HCT116 (cell line): ENCODE results near the gene KCNIP3. TPM values are rescaled to one million over a fixed set of nuclear protein-coding genes. Genes with fewer than 3 reads are reported as not detected.

ENCODE experiments used
- ATAC-seq: fragments of 200-7000 bp; cut with Tn5 transposase; 2 replicates; pipeline ENCODE4 v1.9.1; 2020; ENCODE audit warnings: mild to moderate bottlenecking, moderate library complexity
- BruUV-seq: library from RNA; stranded (reverse); fragments of 400-500 nt; replicated peaks from 2 replicates; lab custom pipeline; 2021; lab: Mats Ljungman, UMichigan
- CTCF ChIA-PET: fragments of 300-600 bp; sonication (Branson Sonifier 250); formaldehyde crosslinking; loops from one replicate; lab custom pipeline; 2021; ENCODE audit warnings: antibody characterized with exemption; lab: Charles Lee
- POLR2A ChIA-PET: fragments of 300-600, 350-600 bp; sonication (Branson Sonifier 250); formaldehyde crosslinking; loops from one replicate; lab custom pipeline; 2021; ENCODE audit warnings: antibody characterized with exemption; lab: Charles Lee
- RAD21 ChIA-PET, 2 experiments: fragments of 300-600 bp; sonication (Branson Sonifier 250); formaldehyde crosslinking; loops; one replicate each; lab custom pipeline; 2023; ENCODE audit warnings: low total read pairs in 2 of 2; ENCODE audit not compliant: uncharacterized antibody in 2 of 2, unreplicated experiment in 2 of 2, low non-redundant PET in 1 of 2; lab: Charles Lee
- DNase-seq: peaks from one replicate; pipeline ENCODE4 v3.0.0-alpha.2; 2010; ENCODE audit warnings: low read depth, low spot score
- H2AFZ ChIP-seq: fragments of 200-600 bp; shearing (Covaris generic), sonication (generic); 2 replicates; pipeline ENCODE4 v1.6.1; 2017; ENCODE audit warnings: low read depth, mixed run types, mixed read lengths, antibody characterized with exemption, low read length; ENCODE audit not compliant: poor library complexity, severe bottlenecking
- H3K27ac ChIP-seq: 2 replicates; pipeline ENCODE4 v1.5.1; 2012; ENCODE audit warnings: low read depth, low read length
- H3K27me3 ChIP-seq: fragments of 200-600 bp; sonication (generic); 2 replicates; pipeline ENCODE4 v1.6.1; 2016; ENCODE audit warnings: mixed run types, low read length, mixed read lengths; ENCODE audit not compliant: insufficient read depth
- H3K36me3 ChIP-seq, 2 experiments: fragments of 200-500 bp in 1 of 2; fragments of 200-600 bp in 1 of 2; sonication (Bioruptor generic) in 1 of 2; sonication (generic) in 1 of 2; 2 replicates each; pipeline versions ENCODE4 v1.5.1 to v1.6.1; 2014 to 2016; ENCODE audit warnings: low read length in 2 of 2, inconsistent platforms in 1 of 2, mixed read lengths in 1 of 2, mixed run types in 1 of 2; ENCODE audit not compliant: insufficient read depth in 2 of 2, control insufficient read depth in 1 of 2
- H3K4me1 ChIP-seq, 2 experiments: fragments of 200-600 bp in 1 of 2; sonication (generic) in 1 of 2; 2 replicates each; pipeline versions ENCODE4 v1.5.1 to v1.6.1; 2012 to 2017; ENCODE audit warnings: low read length in 2 of 2, inconsistent platforms in 1 of 2, mild to moderate bottlenecking in 1 of 2, mixed read lengths in 1 of 2, mixed run types in 1 of 2, moderate library complexity in 1 of 2; ENCODE audit not compliant: insufficient read depth in 2 of 2, control insufficient read depth in 1 of 2
- H3K4me2 ChIP-seq: fragments of 200-600 bp; sonication (generic); 2 replicates; pipeline ENCODE4 v1.6.1; 2017; ENCODE audit warnings: mixed run types, low read length, mixed read lengths
- H3K4me3 ChIP-seq, 2 experiments: fragments of 200-600 bp in 1 of 2; sonication (generic) in 1 of 2; replicated peaks in 1 of 2; 2 replicates each; pipeline ENCODE4 v1.5.1; 2011 to 2016; ENCODE audit warnings: low read length in 2 of 2, control low read depth in 1 of 2, low read depth in 1 of 2, mild to moderate bottlenecking in 1 of 2, mixed read lengths in 1 of 2, mixed run types in 1 of 2
- H3K79me2 ChIP-seq: fragments of 200-600 bp; sonication (generic); 2 replicates; pipeline ENCODE4 v1.6.1; 2017; ENCODE audit warnings: mild to moderate bottlenecking, mixed run types, low read length, moderate library complexity, mixed read lengths; ENCODE audit not compliant: insufficient read depth
- H3K9ac ChIP-seq: fragments of 200-600 bp; sonication (generic); 2 replicates; pipeline ENCODE4 v1.6.1; 2016; ENCODE audit warnings: low read length, mixed read lengths
- H3K9me2 ChIP-seq: fragments of 200-600 bp; sonication (generic), shearing (Covaris generic); 2 replicates; pipeline ENCODE4 v1.6.1; 2017; ENCODE audit warnings: mixed run types, mild to moderate bottlenecking, moderate library complexity; ENCODE audit not compliant: insufficient read depth
- H3K9me3 ChIP-seq, 2 experiments: fragments of 200-500 bp in 1 of 2; fragments of 200-600 bp in 1 of 2; sonication (Bioruptor generic) in 1 of 2; sonication (generic) in 1 of 2; 2 replicates each; pipeline ENCODE4 v1.6.1; 2014 to 2017; ENCODE audit warnings: low read length in 2 of 2, mixed read lengths in 2 of 2, inconsistent platforms in 1 of 2, low read depth in 1 of 2, mild to moderate bottlenecking in 1 of 2, mixed run types in 1 of 2, moderate library complexity in 1 of 2; ENCODE audit not compliant: control insufficient read depth in 1 of 2, insufficient read depth in 1 of 2
- H4K20me1 ChIP-seq: fragments of 200-600 bp; sonication (generic), shearing (Covaris generic); 2 replicates; pipeline ENCODE4 v1.6.1; 2017; ENCODE audit warnings: mixed run types, mild to moderate bottlenecking, moderate library complexity; ENCODE audit not compliant: insufficient read depth
- ATF3 ChIP-seq: IDR thresholded peaks from 2 replicates; pipeline ENCODE4 v1.6.1; 2012
- CBX3 ChIP-seq: IDR thresholded peaks from 2 replicates; pipeline ENCODE4 v1.6.1; 2012; ENCODE audit warnings: low read depth
- CEBPB ChIP-seq: IDR thresholded peaks from 2 replicates; pipeline ENCODE4 v1.6.1; 2012; ENCODE audit warnings: low read depth
- ELF1 ChIP-seq: IDR thresholded peaks from 2 replicates; pipeline ENCODE4 v1.6.1; 2012; ENCODE audit warnings: low read depth, borderline replicate concordance
- EZH2 ChIP-seq: fragments of 200-600 bp; sonication (generic); IDR thresholded peaks from 2 replicates; pipeline ENCODE4 v1.6.1; 2017; ENCODE audit warnings: antibody characterized with exemption, mixed run types
- POLR2A ChIP-seq: IDR thresholded peaks from 2 replicates; pipeline ENCODE4 v1.7.0; 2011; ENCODE audit warnings: borderline replicate concordance; ENCODE audit not compliant: insufficient read depth, insufficient read length; ENCODE audit errors: extremely low read depth
- REST ChIP-seq: IDR thresholded peaks from 2 replicates; pipeline ENCODE4 v1.6.1; 2012; ENCODE audit warnings: low read depth
- TCF7L2 ChIP-seq: IDR thresholded peaks from 2 replicates; pipeline ENCODE4 v1.7.0; 2011; ENCODE audit warnings: borderline replicate concordance, inconsistent platforms; ENCODE audit not compliant: insufficient read depth, insufficient read length; ENCODE audit errors: extremely low read depth
- ZBTB33 ChIP-seq: IDR thresholded peaks from 2 replicates; pipeline ENCODE4 v1.6.1; 2011; ENCODE audit warnings: mild to moderate bottlenecking, low read length, moderate library complexity; ENCODE audit not compliant: insufficient replicate concordance; ENCODE audit errors: extremely low read depth
- ZFX ChIP-seq: fragments of 450-650 bp; IDR thresholded peaks from 2 replicates; pipeline ENCODE4 v1.6.1; 2017
- intact Hi-C: fragments of 100-400 bp; cut with micrococcal nuclease; formaldehyde crosslinking; loops from 2 replicates; pipeline ENCODE4 v1.10.0; 2022
- total RNA-seq: library from RNA; stranded (reverse); gene quantifications from one replicate; pipeline ENCODE4 v1.2.1, GENCODE V29; 2021; ENCODE audit not compliant: unreplicated experiment

The KCNIP3 gene
- total RNA-seq, 1 experiment from 2014 or later, result 3.1 TPM

- Histone ChIP-seq H3K4me3 (no peak overlapping the region), H3K4me1 (peaks cover 0 to 3% of the 10 kb centered on the region in 2 experiments; a peak in 2 of 4 replicates), H3K27me3 (no peaks in the 10 kb centered on the region), H2AFZ (no peak overlapping the region), H3K79me2 (no peaks in the 10 kb centered on the region), H3K36me3 (no peaks in the 10 kb centered on the region), H3K27ac (no peak overlapping the region), H3K9me2 (no peaks in the 10 kb centered on the region), H3K9ac (no peak overlapping the region), H4K20me1 (no peaks in the 10 kb centered on the region), H3K9me3 (no peaks in the 10 kb centered on the region), H3K4me2 (no peak overlapping the region)
- ChIA-PET RAD21 (no interaction called here), CTCF (no interaction called here), POLR2A (no interaction called here)
- no peak for ATAC-seq
- intact Hi-C loops, result no loop called here
- TF ChIP-seq ATF3 (no peak), ZFX (no peak), POLR2A (no peak), ZBTB33 (no peak), EZH2 (no peak), TCF7L2 (no peak), CBX3 (no peak), CEBPB (no peak), REST (no peak), ELF1 (no peak)
- DNase-seq, result no peak
- no TSS peak for BruUV-seq
These were observed 13.6 kb upstream of the KCNIP3 start for GRCh38 chr2:95283562-95283961.
